Measurements from ENCODE around the gene NAXE. TPM values are rescaled to one million over a fixed set of nuclear protein-coding genes. Genes with fewer than 3 reads are reported as not detected.

Gene NAXE
- total RNA-seq, 1 experiment from 2014 or later = 90.3 TPM

- no peaks in the 10 kb centered on the region; the same call in 1 of the 2 replicates for H4K20me1 ChIP-seq (ENCODE audit: insufficient read depth)
- H3K4me1 ChIP-seq (replicated peaks; ENCODE audit: insufficient read depth) = peaks cover 22% of the 10 kb centered on the region
- ChIA-PET CTCF (no interaction called here), POLR2A (ENCODE audit: unreplicated experiment) (no interaction called here)
- no peaks in the 10 kb centered on the region for H3K9me3 ChIP-seq (ENCODE audit: insufficient read depth, low read depth)
- no peak for DNase-seq
- H3K27ac ChIP-seq = no peak within 1 kb of the TSS
- H3K9me2 ChIP-seq (ENCODE audit: insufficient read depth) = no peaks in the 10 kb centered on the region
- no peaks in the 10 kb centered on the region for H3K36me3 ChIP-seq (ENCODE audit: low read depth)
- H3K79me2 ChIP-seq (ENCODE audit: low read depth) = no peaks in the 10 kb centered on the region
- intact Hi-C loops (cut with micrococcal nuclease; ENCODE audit: unreplicated experiment) = no loop called here
- H2AFZ ChIP-seq = no peak within 1 kb of the TSS
- peaks cover 16% of the 10 kb centered on the region; the same call in 1 of the 2 replicates for H3F3A ChIP-seq (ENCODE audit: insufficient read depth, low read depth)
- no peak for TF ChIP-seq EZH2 (IDR thresholded peaks at IDR 0.05; ENCODE audit: low read depth)
- peak; percentile 64 for TF ChIP-seq CTCF (conservative IDR thresholded peaks at IDR 0.05)
- no peak within 1 kb of the TSS for H3K4me2 ChIP-seq
- peaks cover 41% of the 10 kb centered on the region for H3K27me3 ChIP-seq (ENCODE audit: insufficient read depth, low read depth)
- no TSS peak for BruUV-seq (replicated peaks)
- H3K4me3 ChIP-seq = no peak within 1 kb of the TSS
Measured at GRCh38 chr1:156618853-156619581, 27.4 kb downstream of the NAXE start, which contains the start of gene HAPLN2. Gene HAPLN2, plus strand, starts transcription at chr1:156619415. Its CDS starts 4,076 bp downstream, at chr1:156623491.

- no TSS peak for BruUV-seq (replicated peaks)
- H3K36me3 ChIP-seq (ENCODE audit: low read depth) = no peaks in the 10 kb centered on the region
Measured at GRCh38 chr1:156619582-156619955, 28.0 kb downstream of the NAXE start.

More at GRCh38 chr1:156619582-156619955, 28.0 kb downstream of the NAXE start:
- H3K9me2 ChIP-seq (ENCODE audit: insufficient read depth) = no peaks in the 10 kb centered on the region
- TF ChIP-seq CTCF (conservative IDR thresholded peaks at IDR 0.05) (peak; percentile 8; the same call in 1 of the 2 replicates), EZH2 (IDR thresholded peaks at IDR 0.05; ENCODE audit: low read depth) (no peak)
- peaks cover 22% of the 10 kb centered on the region for H3K4me1 ChIP-seq (replicated peaks; ENCODE audit: insufficient read depth)
- no peak overlapping the region for H3K27ac ChIP-seq
- H4K20me1 ChIP-seq (ENCODE audit: insufficient read depth) = no peaks in the 10 kb centered on the region; the same call in 1 of the 2 replicates
- no peaks in the 10 kb centered on the region for H3K9me3 ChIP-seq (ENCODE audit: insufficient read depth, low read depth)
- peaks cover 16% of the 10 kb centered on the region; the same call in 1 of the 2 replicates for H3F3A ChIP-seq (ENCODE audit: insufficient read depth, low read depth)
- no peak for DNase-seq
- no peak overlapping the region for H3K4me2 ChIP-seq
- intact Hi-C loops (cut with micrococcal nuclease; ENCODE audit: unreplicated experiment) = no loop called here
- no peak overlapping the region for H2AFZ ChIP-seq
- CTCF ChIA-PET = interaction anchor here (0.8 kb wide), 1 partner anchor 10 kb away, joined by 4 read pairs; no protein-coding TSS in a partner anchor
- no peak overlapping the region for H3K4me3 ChIP-seq
- H3K27me3 ChIP-seq (ENCODE audit: insufficient read depth, low read depth) = peaks cover 46% of the 10 kb centered on the region
- POLR2A ChIA-PET (ENCODE audit: unreplicated experiment) = no interaction called here
- no peaks in the 10 kb centered on the region for H3K79me2 ChIP-seq (ENCODE audit: low read depth)
